K562 (cell line): ENCODE data around the gene CD52. TPM values are rescaled to one million over a fixed set of nuclear protein-coding genes. Genes with fewer than 3 reads are reported as not detected.

Source experiments
- ARID2 ChIP-seq: fragments of 450-650 bp; IDR thresholded peaks from 2 replicates; pipeline ENCODE4 v1.6.1; 2017; ENCODE audit warnings: antibody characterized with exemption, mild to moderate bottlenecking
- BCOR ChIP-seq: fragments of 450-650 bp; IDR thresholded peaks from 2 replicates; pipeline ENCODE4 v1.6.1; 2016
- CBFA2T3 ChIP-seq: fragments of 450-650 bp; IDR thresholded peaks from 2 replicates; pipeline ENCODE4 v1.6.1; 2017
- CBFB ChIP-seq: sonication (generic); formaldehyde crosslinking; IDR thresholded peaks from 2 replicates; pipeline ENCODE4 v1.4.0; 2020; ENCODE audit warnings: mild to moderate bottlenecking, missing genetic modification reagents
- CREM ChIP-seq: IDR thresholded peaks from 2 replicates; pipeline ENCODE4 v1.6.1; 2014; ENCODE audit warnings: antibody characterized with exemption, low read depth
- HDAC6 ChIP-seq: IDR thresholded peaks from 2 replicates; pipeline ENCODE4 v1.6.1; 2012; ENCODE audit warnings: low read depth, mild to moderate bottlenecking, control low read depth, inconsistent platforms, low read length, moderate library complexity
- JUND ChIP-seq, 2 experiments: IDR thresholded peaks; 2 replicates in 1 of 2; 3 replicates in 1 of 2; pipeline ENCODE4 v1.6.1; 2011; ENCODE audit warnings: borderline replicate concordance in 2 of 2, low read depth in 2 of 2, low read length in 2 of 2, improper control_type of control experiment in 1 of 2, missing biosample characterization in 1 of 2, missing genetic modification characterization in 1 of 2, missing genetic modification reagents in 1 of 2
- POLR2AphosphoS2 ChIP-seq: IDR thresholded peaks from 2 replicates; pipeline ENCODE4 v1.6.1; 2012; ENCODE audit warnings: low read length, improper control_type of control experiment
- POU5F1 ChIP-seq: fragments of 150-350 bp; IDR thresholded peaks from 2 replicates; pipeline ENCODE4 v1.6.1; 2014; ENCODE audit warnings: borderline replicate concordance, low read length, low read depth, mild to moderate bottlenecking; ENCODE audit not compliant: partially characterized antibody
- SAFB ChIP-seq: fragments of 200-400 bp; formaldehyde crosslinking; IDR thresholded peaks from 2 replicates; pipeline ENCODE4 v1.6.1; 2017; ENCODE audit warnings: low read depth, low read length, borderline replicate concordance
- SIN3B ChIP-seq: fragments of 450-650 bp; IDR thresholded peaks from 2 replicates; pipeline ENCODE4 v1.6.1; 2017; ENCODE audit warnings: low read depth, mild to moderate bottlenecking, moderate library complexity
- SIX5 ChIP-seq, 2 experiments: IDR thresholded peaks; 2 replicates each; pipeline ENCODE4 v1.6.1; 2011; ENCODE audit warnings: low read length in 2 of 2, borderline replicate concordance in 1 of 2, low read depth in 1 of 2, mild to moderate bottlenecking in 1 of 2, moderate library complexity in 1 of 2; ENCODE audit not compliant: insufficient read depth in 1 of 2
- SREBF1 ChIP-seq: fragments of 150-350 bp; IDR thresholded peaks from 2 replicates; pipeline ENCODE4 v1.6.1; 2014; ENCODE audit warnings: antibody characterized with exemption, low read depth, low read length, borderline replicate concordance
- ZBTB11 ChIP-seq, 3 experiments: fragments of 200-800 bp in 1 of 3; fragments of 250-450 bp in 1 of 3; fragments of 450-650 bp in 1 of 3; sonication (Bioruptor Pico) in 1 of 3; sonication (Bioruptor generic) in 1 of 3; formaldehyde crosslinking in 1 of 3; IDR thresholded peaks; 2 replicates each; pipeline versions ENCODE4 v1.6.1 to v1.8.0; 2016 to 2022; ENCODE audit warnings: mild to moderate bottlenecking in 2 of 3, missing genetic modification characterization in 2 of 3, missing compliant biosample characterization in 1 of 3, moderate library complexity in 1 of 3
- ZC3H11A ChIP-seq: IDR thresholded peaks from 2 replicates; pipeline ENCODE4 v1.6.1; 2012; ENCODE audit warnings: low read depth, low read length, improper control_type of control experiment
- ZFP36 ChIP-seq: fragments of 150-350 bp; IDR thresholded peaks from 2 replicates; pipeline ENCODE4 v1.6.1; 2018; ENCODE audit warnings: low read length, low read depth; ENCODE audit not compliant: partially characterized antibody
- ZKSCAN1 ChIP-seq: fragments of 150-350 bp; IDR thresholded peaks from 2 replicates; pipeline ENCODE4 v1.6.1; 2016; ENCODE audit warnings: low read depth, low read length
- ZNF133 ChIP-seq: fragments of 250-450 bp; sonication (Bioruptor Pico); IDR thresholded peaks from 2 replicates; pipeline ENCODE4 v1.4.0; 2020; ENCODE audit warnings: mild to moderate bottlenecking
- polyA plus RNA-seq, 8 experiments: library from polyadenylated mRNA; depleted of rRNA in 4 of 8; stranded (reverse) in 5 of 8; unstranded in 3 of 8; fragments of >200 nt; fragmentation: Nextera tagmentation in 2 of 8; fragmentation: Illumina TruSeq in 1 of 8; extraction: Ambion mirVana in 2 of 8; extraction: Trizol in 1 of 8; gene quantifications; 2 replicates each; pipeline versions ENCODE4 v1.2.1 to v1.2.3, GENCODE V29; 2011 to 2014; ENCODE audit warnings: inconsistent platforms in 1 of 8, missing spikeins in 1 of 8
- total RNA-seq, 7 experiments: library from RNA; depleted of rRNA in 6 of 7; stranded (reverse); fragments of >200 nt in 6 of 7; fragmentation: Illumina TruSeq in 2 of 7; extraction: Trizol in 2 of 7; gene quantifications; 2 replicates each; pipeline versions ENCODE4 v1.2.1 to v1.2.3, GENCODE V29; 2011 to 2021; ENCODE audit warnings: low replicate concordance in 1 of 7
- TF ChIP-seq, protein P1 (sequence below): sonication (generic); formaldehyde crosslinking; IDR thresholded peaks from 2 replicates; pipeline ENCODE4 v1.8.1; 2023; ENCODE audit warnings: mild to moderate bottlenecking, missing genetic modification reagents
- TF ChIP-seq, protein P2 (sequence below): fragments of 250-450 bp; sonication (Bioruptor Pico); IDR thresholded peaks from 2 replicates; pipeline ENCODE4 v1.4.0; 2020; ENCODE audit warnings: mild to moderate bottlenecking

CD52 gene
- total and polyA plus RNA-seq, 9 of the 15 experiments (the other 6 are each of a cell fraction or from before 2014, with no cell fraction given) = 34.9 to 488 (median 173) TPM

DNA sequence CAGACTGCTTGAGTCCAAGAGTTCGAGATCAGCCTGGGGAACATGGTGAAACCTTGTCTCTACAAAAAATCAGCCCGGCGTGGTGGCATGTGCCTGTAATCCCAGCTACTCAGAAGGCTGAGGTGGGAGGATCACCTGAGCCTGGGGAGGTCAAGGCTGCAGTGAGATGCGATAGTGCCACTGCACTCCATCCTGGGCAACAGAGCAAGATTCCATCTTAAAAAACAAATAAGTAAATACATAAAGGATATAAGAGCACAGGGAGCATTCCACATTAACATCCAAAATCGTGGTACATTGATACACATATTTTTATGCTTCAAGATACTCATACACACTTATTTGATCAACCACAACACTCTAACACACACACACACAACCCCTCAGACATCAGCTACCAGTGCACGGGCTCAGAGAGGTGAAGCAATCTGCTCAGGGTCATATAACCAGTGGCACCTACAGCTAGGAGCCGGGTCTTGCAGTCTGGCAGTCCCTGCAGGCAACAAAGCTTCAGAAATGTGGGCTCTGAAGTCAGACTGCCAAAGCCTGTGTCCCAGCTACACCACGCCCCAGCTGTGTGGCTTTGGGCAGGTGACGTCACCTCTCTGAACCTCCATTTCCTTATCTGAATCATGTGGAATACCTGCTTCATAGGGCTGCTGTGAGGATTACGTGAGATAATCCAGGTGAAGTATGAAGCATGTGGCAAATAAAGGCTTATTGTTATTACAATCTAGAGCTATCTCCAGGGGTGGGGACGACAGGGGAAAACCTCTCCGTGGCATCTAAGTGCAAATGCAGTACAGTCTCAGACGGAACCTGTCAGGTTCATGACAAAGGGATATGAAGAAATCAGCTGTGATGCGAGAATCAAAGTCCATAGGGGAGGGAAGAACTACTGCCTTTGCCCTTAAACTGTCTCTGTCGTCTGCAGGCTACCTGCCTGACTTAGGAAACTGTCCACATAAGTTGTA, 40.9 kb downstream of the CD52 start (continued):
- TF ChIP-seq ZNF133 (CRISPR knock-in tag) (no peak), SAFB (no peak), CBFB (CRISPR knock-in tag) (no peak), ZKSCAN1 (no peak), ZBTB11 (CRISPR knock-in tag; IDR thresholded peaks at IDR 0.05) (no peak), JUND (IDR thresholded peaks at IDR 0.05; ENCODE audit: borderline replicate concordance, low read depth, low read length) (peak; percentile 85), JUND (tag; IDR thresholded peaks at IDR 0.05; ENCODE audit: borderline replicate concordance, low read depth, low read length) (peak; percentile 88), CBFA2T3 (0 out of 2 replicates have a peak, but pooled peaks have one; percentile 9), ZC3H11A (no peak), ARID2 (no peak), POU5F1 (no peak), SIN3B (no peak), SREBF1 (no peak), ZFP36 (peak; percentile 91), BCOR (peak; percentile 89), POLR2AphosphoS2 (no peak), CREM (peak; percentile 65), HDAC6 (no peak), SIX5 (IDR thresholded peaks at IDR 0.05; ENCODE audit: borderline replicate concordance in 1 of 2, insufficient read depth in 1 of 2, low read depth in 1 of 2, low read length in 2 of 2) (no peak)
- TF ChIP-seq, protein P1, sequence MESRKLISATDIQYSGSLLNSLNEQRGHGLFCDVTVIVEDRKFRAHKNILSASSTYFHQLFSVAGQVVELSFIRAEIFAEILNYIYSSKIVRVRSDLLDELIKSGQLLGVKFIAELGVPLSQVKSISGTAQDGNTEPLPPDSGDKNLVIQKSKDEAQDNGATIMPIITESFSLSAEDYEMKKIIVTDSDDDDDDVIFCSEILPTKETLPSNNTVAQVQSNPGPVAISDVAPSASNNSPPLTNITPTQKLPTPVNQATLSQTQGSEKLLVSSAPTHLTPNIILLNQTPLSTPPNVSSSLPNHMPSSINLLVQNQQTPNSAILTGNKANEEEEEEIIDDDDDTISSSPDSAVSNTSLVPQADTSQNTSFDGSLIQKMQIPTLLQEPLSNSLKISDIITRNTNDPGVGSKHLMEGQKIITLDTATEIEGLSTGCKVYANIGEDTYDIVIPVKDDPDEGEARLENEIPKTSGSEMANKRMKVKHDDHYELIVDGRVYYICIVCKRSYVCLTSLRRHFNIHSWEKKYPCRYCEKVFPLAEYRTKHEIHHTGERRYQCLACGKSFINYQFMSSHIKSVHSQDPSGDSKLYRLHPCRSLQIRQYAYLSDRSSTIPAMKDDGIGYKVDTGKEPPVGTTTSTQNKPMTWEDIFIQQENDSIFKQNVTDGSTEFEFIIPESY (CRISPR knock-in tag) = no peak
- TF ChIP-seq, protein P2, sequence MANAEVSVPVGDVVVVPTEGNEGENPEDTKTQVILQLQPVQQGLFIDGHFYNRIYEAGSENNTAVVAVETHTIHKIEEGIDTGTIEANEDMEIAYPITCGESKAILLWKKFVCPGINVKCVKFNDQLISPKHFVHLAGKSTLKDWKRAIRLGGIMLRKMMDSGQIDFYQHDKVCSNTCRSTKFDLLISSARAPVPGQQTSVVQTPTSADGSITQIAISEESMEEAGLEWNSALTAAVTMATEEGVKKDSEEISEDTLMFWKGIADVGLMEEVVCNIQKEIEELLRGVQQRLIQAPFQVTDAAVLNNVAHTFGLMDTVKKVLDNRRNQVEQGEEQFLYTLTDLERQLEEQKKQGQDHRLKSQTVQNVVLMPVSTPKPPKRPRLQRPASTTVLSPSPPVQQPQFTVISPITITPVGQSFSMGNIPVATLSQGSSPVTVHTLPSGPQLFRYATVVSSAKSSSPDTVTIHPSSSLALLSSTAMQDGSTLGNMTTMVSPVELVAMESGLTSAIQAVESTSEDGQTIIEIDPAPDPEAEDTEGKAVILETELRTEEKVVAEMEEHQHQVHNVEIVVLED (CRISPR knock-in tag) = no peak
